Raji (cell line): Measurements from ENCODE around the gene NPAS2.

Experiments used
- POLR2A ChIP-seq: IDR thresholded peaks from 2 replicates; pipeline ENCODE4 v1.6.1; 2011; ENCODE audit warnings: low read depth, low read length, control low read depth; ENCODE audit not compliant: insufficient read depth

Gene NPAS2

GRCh38 chr2:100812116-100812515, 7.8 kb upstream of the NPAS2 start:
- no peak for TF ChIP-seq POLR2A

DNA sequence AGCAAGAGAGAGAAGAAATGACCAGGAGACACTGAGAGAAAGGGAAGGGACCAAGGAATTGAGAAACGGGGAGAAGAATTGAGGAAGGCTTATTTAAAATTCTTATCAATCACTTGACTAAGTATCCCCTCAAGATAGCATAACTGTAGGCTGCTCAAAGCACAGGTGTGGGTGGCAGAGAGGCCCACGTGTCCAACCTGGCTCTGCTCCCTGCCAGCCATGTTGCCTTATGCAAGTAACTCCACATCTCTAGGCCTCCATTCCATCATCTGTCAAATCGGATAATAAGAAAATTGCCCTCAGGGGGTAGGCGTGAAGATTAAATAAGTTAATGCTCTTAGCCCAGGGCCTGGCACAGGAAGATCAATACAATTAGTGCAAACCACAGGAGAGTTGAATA, 7.4 kb upstream of the NPAS2 start:
- TF ChIP-seq POLR2A: no peak

GRCh38 chr2:100813527-100813926, 6.4 kb upstream of the NPAS2 start:
- TF ChIP-seq POLR2A: no peak

- no peak for TF ChIP-seq POLR2A
Measured at GRCh38 chr2:100814043-100814442, 5.9 kb upstream of the NPAS2 start.

DNA sequence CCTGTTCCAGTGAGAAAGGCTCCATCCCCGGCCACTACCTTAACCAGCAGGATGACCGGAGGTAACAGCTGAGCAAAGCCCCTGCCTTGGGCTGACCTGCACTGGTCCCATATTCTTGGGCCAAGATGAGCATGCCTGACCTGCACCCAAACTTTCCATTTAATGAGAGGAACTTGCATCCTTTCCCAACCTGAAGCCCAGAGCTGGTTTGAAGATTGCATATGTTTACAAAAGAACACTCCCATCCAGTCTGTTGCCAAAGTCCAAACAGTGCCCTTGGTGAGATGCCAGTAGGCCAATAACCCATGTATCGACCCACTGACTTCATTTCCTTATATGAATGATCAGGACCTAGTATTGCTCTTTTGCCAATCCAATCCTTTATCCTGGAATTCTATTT, 5.5 kb upstream of the NPAS2 start:
- no peak for TF ChIP-seq POLR2A

DNA sequence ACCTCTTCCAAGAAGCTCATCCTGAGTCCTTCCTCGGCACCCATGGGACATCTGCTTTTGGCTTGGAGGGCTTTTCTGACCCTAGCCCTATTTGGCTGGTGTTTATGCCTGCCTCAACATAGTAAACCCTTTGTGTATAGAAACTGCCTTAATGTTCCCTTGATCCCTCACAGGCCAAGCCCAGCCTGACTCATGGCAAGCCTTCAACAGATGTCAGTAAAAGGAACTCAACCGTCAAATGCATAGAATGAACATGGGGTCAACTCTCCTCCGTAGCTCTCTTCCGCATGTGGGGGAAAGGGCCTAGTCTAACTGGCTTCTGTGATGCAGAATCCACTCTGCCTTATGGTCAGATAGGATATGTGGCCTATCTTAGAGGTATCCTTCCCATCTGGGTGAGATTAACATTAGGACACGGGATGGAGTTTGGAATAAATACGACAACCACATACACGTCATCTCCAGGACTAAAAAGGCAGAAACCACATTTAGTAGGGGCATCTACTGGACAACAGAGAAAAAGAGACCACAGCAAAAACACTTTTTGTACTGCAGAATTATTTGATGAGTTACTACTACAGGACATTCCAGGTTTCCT, 2.5 kb upstream of the NPAS2 start:
- TF ChIP-seq POLR2A: no peak

- TF ChIP-seq POLR2A: no peak
Measured at GRCh38 chr2:100818003-100818605, 1.8 kb upstream of the NPAS2 start.

GRCh38 chr2:100818606-100819369, 1.2 kb upstream of the NPAS2 start:
- TF ChIP-seq POLR2A: no peak

DNA sequence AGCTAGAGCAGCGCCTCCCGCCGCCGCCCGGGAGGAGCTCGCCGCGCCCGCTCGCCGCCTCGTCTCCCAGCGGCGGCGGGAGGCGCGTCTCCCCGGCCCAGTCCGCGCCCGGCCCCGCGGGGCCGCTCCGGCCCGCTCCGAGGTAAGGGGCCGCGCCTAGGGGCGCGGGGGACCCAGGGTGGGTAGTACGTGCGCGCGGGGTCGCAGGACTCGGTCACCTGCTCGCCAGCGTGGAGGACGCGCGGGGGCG, 259 bp downstream of the NPAS2 start:
- no peak for TF ChIP-seq POLR2A

DNA sequence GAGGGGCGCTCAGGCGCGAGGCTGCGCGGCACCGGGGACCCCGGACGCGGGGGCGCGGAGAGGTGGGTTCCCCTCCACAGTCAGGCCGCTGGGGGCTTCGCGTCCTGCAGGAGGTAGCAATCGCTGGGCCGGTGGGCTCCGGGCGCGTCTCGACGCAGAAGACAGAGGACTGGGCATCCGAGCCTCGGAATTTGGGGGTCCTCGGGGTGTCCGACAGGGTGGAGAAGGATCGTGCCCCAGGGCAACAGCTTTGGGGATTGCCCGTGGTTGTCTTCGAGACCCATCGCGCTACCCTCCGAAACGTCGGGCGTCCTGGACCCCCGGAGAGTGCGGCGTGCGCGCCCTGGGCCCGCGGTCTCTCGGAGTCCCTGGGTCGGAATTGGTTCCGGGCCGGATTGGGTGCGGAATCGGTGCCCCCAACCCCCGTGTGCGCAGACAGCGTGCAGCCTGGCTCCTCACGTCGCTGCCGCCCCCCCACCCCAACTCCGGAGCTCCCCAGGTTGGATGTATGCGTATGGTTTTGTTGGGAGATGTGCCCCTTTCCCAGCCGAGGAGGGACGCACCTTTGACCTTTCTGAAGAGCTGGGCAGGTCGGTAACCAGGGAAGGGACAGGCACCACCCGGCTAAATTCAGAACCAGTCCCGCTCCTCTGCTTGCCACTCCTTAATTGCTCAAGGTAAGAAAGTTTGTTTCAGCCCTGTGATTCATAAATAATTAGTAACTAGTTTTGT, 750 bp downstream of the NPAS2 start:
- TF ChIP-seq POLR2A: no peak

DNA sequence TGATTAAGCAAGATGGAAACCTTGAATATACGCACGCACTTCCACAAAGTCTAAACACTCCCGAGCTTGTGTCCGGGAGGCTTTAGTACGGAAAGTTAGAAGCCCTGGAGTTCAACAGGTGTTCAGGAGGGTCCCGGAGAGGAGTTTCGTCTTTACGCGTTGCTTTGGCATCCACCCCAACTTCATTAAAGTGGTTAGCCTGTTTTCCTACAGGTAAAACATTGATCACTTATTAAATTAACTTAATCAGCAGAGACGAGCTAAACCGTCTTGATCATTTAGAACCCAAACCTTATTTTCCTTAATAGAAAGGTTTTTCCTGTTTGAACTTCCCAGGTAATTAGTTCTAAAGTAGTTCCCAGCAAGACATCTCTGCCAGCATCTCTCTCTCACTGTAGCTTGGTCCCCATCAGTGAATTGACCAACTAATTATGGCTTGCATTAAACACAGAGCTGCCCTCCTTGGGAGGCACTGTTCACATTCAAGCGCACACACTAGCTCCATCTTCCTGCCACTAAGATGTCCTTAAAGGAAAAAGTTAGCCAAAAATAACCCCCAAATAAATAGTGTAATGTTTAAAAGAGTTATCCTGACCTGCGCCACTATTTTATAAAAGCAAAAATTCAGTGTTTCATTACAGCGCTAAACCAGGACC, 1.4 kb downstream of the NPAS2 start:
- TF ChIP-seq POLR2A: no peak

- TF ChIP-seq POLR2A: no peak
Measured at GRCh38 chr2:100821911-100822265, 1.9 kb downstream of the NPAS2 start.

- TF ChIP-seq POLR2A: no peak
Measured at GRCh38 chr2:100822587-100823248, 2.8 kb downstream of the NPAS2 start.

- no peak for TF ChIP-seq POLR2A
Measured at GRCh38 chr2:100823665-100824438, 3.9 kb downstream of the NPAS2 start.
